HL-60 (cell line): Measurements from ENCODE around the gene BDP1.
"Not testable (repeated sequence)": the region's sequence is repeated elsewhere in the genome, so short reads cannot be mapped to it uniquely, and the experiment has no call there.

Experiments used
- GABPA ChIP-seq: IDR thresholded peaks from 2 replicates; pipeline ENCODE4 v1.6.1; 2012; ENCODE audit warnings: low read depth
- POLR2AphosphoS5 ChIP-seq: IDR thresholded peaks from 2 replicates; pipeline ENCODE4 v1.6.1; 2012; ENCODE audit warnings: low read depth
- TF ChIP-seq, protein P1 (sequence below): IDR thresholded peaks from one replicate; pipeline ENCODE4 v1.5.1; 2011; ENCODE audit warnings: low read length, control low read depth, inconsistent platforms; ENCODE audit not compliant: insufficient read depth

DNA sequence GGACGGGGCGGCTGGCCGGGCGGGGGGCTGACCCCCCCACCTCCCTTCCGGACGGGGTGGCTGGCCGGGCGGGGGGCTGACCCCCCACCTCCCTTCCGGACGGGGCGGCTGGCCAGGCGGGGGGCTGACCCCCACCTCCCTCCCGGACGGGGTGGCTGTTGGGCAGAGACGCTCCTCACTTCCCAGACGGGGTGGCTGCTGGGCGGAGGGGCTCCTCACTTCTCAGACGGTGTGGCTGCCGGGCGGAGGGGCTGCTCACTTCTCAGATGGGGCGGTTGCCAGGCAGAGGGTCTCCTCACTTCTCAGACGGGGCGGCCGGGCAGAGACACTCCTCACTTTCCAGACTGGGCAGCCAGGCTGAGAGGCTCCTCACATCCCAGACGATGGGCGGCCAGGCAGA is 70.2 kb downstream of the BDP1 start:
- TF ChIP-seq, protein P1, sequence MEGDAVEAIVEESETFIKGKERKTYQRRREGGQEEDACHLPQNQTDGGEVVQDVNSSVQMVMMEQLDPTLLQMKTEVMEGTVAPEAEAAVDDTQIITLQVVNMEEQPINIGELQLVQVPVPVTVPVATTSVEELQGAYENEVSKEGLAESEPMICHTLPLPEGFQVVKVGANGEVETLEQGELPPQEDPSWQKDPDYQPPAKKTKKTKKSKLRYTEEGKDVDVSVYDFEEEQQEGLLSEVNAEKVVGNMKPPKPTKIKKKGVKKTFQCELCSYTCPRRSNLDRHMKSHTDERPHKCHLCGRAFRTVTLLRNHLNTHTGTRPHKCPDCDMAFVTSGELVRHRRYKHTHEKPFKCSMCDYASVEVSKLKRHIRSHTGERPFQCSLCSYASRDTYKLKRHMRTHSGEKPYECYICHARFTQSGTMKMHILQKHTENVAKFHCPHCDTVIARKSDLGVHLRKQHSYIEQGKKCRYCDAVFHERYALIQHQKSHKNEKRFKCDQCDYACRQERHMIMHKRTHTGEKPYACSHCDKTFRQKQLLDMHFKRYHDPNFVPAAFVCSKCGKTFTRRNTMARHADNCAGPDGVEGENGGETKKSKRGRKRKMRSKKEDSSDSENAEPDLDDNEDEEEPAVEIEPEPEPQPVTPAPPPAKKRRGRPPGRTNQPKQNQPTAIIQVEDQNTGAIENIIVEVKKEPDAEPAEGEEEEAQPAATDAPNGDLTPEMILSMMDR, result not testable (repeated sequence)
- TF ChIP-seq GABPA, POLR2AphosphoS5: not testable (repeated sequence)
